ENCODE results near the gene MRPL34.

Gene MRPL34

GRCh38 chr19:17263712-17264640, 41.7 kb upstream of the MRPL34 start:
- Histone ChIP-seq H3K79me2 (ENCODE audit: insufficient read depth, low read length) (peaks cover 5% of the 10 kb centered on the region; the same call in 1 of the 2 replicates), H3K4me1 (ENCODE audit: insufficient read depth, low read length, severe bottlenecking) (peaks cover 52% of the 10 kb centered on the region), H3F3A (ENCODE audit: insufficient read depth, low read length) (no peaks in the 10 kb centered on the region), H3K36me3 (ENCODE audit: insufficient read depth, low read length) (peaks cover 4% of the 10 kb centered on the region), H4K20me1 (ENCODE audit: insufficient read depth, low read length) (no peaks in the 10 kb centered on the region), H2AFZ (ENCODE audit: low read length) (no peak overlapping the region), H3K9me2 (ENCODE audit: low read depth, low read length) (no peaks in the 10 kb centered on the region), H3K9me3 (ENCODE audit: low read length) (no peaks in the 10 kb centered on the region), H3K27me3 (ENCODE audit: insufficient read depth, low read length) (no peaks in the 10 kb centered on the region), H3K9ac (ENCODE audit: low read length) (peak overlapping the region; percentile 7; the same call in 1 of the 2 replicates), H3K4me2 (ENCODE audit: low read length) (peak overlapping the region; percentile 17; the same call in 1 of the 2 replicates), H3K4me3 (ENCODE audit: low read depth, low read length, poor library complexity, severe bottlenecking) (no peak overlapping the region), H3K27ac (ENCODE audit: low read depth, low read length, poor library complexity, severe bottlenecking) (peak overlapping the region; percentile 91)
- no peak for TF ChIP-seq CTCF (IDR thresholded peaks at IDR 0.05; ENCODE audit: low read length)
- no peak for TF ChIP-seq EZH2 (IDR thresholded peaks at IDR 0.05; ENCODE audit: borderline replicate concordance, low read length)

- Histone ChIP-seq H3K9me2 (ENCODE audit: low read depth, low read length) (no peaks in the 10 kb centered on the region), H3K27ac (ENCODE audit: low read depth, low read length, poor library complexity, severe bottlenecking) (peak within 1 kb of the TSS; percentile 91), H3K4me3 (ENCODE audit: low read depth, low read length, poor library complexity, severe bottlenecking) (no peak within 1 kb of the TSS), H3K27me3 (ENCODE audit: insufficient read depth, low read length) (no peaks in the 10 kb centered on the region), H3K79me2 (ENCODE audit: insufficient read depth, low read length) (peaks cover 5% of the 10 kb centered on the region; the same call in 1 of the 2 replicates), H3K9me3 (ENCODE audit: low read length) (no peaks in the 10 kb centered on the region), H3K36me3 (ENCODE audit: insufficient read depth, low read length) (peaks cover 9% of the 10 kb centered on the region), H4K20me1 (ENCODE audit: insufficient read depth, low read length) (no peaks in the 10 kb centered on the region), H2AFZ (ENCODE audit: low read length) (no peak within 1 kb of the TSS), H3K4me2 (ENCODE audit: low read length) (peak within 1 kb of the TSS; percentile 17; the same call in 1 of the 2 replicates), H3F3A (ENCODE audit: insufficient read depth, low read length) (no peaks in the 10 kb centered on the region), H3K9ac (ENCODE audit: low read length) (peak within 1 kb of the TSS; percentile 7; the same call in 1 of the 2 replicates), H3K4me1 (ENCODE audit: insufficient read depth, low read length, severe bottlenecking) (peaks cover 52% of the 10 kb centered on the region)
- TF ChIP-seq CTCF (IDR thresholded peaks at IDR 0.05; ENCODE audit: low read length), result no peak
- TF ChIP-seq EZH2 (IDR thresholded peaks at IDR 0.05; ENCODE audit: borderline replicate concordance, low read length), result no peak
Observed at GRCh38 chr19:17264641-17264979, 41.1 kb upstream of the MRPL34 start, which contains the start of gene USHBP1. Gene USHBP1, minus strand, starts transcription at chr19:17264745. Its CDS starts 446 bp downstream, at chr19:17264299.

- H3K4me1 ChIP-seq (ENCODE audit: insufficient read depth, low read length, severe bottlenecking), result peaks cover 47% of the 10 kb centered on the region
- peak overlapping the region; percentile 43 for H3K4me3 ChIP-seq (ENCODE audit: low read depth, low read length, poor library complexity, severe bottlenecking)
- peak overlapping the region; percentile 43 for H3K9ac ChIP-seq (ENCODE audit: low read length)
- TF ChIP-seq CTCF (IDR thresholded peaks at IDR 0.05; ENCODE audit: low read length) (no peak), EZH2 (IDR thresholded peaks at IDR 0.05; ENCODE audit: borderline replicate concordance, low read length) (no peak)
- peaks cover 12% of the 10 kb centered on the region for H3K36me3 ChIP-seq (ENCODE audit: insufficient read depth, low read length)
- H3K27ac ChIP-seq (ENCODE audit: low read depth, low read length, poor library complexity, severe bottlenecking), result peak overlapping the region; percentile 91
- H3K4me2 ChIP-seq (ENCODE audit: low read length), result peak overlapping the region; percentile 53
- H3F3A ChIP-seq (ENCODE audit: insufficient read depth, low read length), result no peaks in the 10 kb centered on the region
- H3K9me3 ChIP-seq (ENCODE audit: low read length), result no peaks in the 10 kb centered on the region
- H3K79me2 ChIP-seq (ENCODE audit: insufficient read depth, low read length), result peaks cover 5% of the 10 kb centered on the region; the same call in 1 of the 2 replicates
- H4K20me1 ChIP-seq (ENCODE audit: insufficient read depth, low read length), result no peaks in the 10 kb centered on the region
- no peaks in the 10 kb centered on the region for H3K27me3 ChIP-seq (ENCODE audit: insufficient read depth, low read length)
- H2AFZ ChIP-seq (ENCODE audit: low read length), result no peak overlapping the region
- H3K9me2 ChIP-seq (ENCODE audit: low read depth, low read length), result no peaks in the 10 kb centered on the region
Observed at GRCh38 chr19:17266026-17266425, 39.6 kb upstream of the MRPL34 start.

Data from OCI-LY1 (cell line).